Panc1 (cell line): ENCODE data around the gene BCL3.
A peak's percentile ranks its signal among the peaks of the same experiment; 100 is the strongest.

Experiments used
- CTCF ChIP-seq: fragments of 450-650 bp; IDR thresholded peaks from 2 replicates; pipeline ENCODE4 v1.5.1; 2017; ENCODE audit warnings: mild to moderate bottlenecking
- REST ChIP-seq, 2 experiments: IDR thresholded peaks; 2 replicates each; pipeline ENCODE4 v1.6.1; 2011 to 2012; ENCODE audit warnings: low read depth in 2 of 2, control low read depth in 1 of 2, low read length in 1 of 2, mild to moderate bottlenecking in 1 of 2, moderate library complexity in 1 of 2; ENCODE audit not compliant: insufficient read depth in 1 of 2
- SIN3A ChIP-seq: IDR thresholded peaks from 2 replicates; pipeline ENCODE4 v1.6.1; 2012; ENCODE audit warnings: low read depth, mild to moderate bottlenecking, low read length, moderate library complexity, borderline replicate concordance; ENCODE audit not compliant: insufficient read depth

DNA sequence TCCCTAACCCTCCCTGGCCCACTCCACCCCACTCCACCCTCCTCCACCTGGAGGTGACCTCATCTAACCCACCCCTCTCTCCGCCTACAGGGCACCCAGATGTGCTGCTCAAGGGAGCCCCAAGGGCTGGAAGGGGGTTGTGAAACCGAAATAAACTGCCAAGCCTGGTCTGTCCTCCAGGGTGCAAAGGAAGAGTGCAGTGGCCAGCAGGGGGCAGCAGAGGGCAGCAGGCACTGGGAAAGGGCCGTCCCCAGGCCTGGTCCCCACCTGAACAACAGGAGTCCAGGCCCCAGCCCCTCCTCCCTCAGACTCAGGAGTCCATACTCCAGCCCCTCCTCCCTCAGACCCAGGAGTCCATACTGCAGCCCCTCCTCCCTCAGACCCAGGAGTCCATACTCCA lies 52.0 kb downstream of the BCL3 start:
- TF ChIP-seq CTCF (peak; percentile 88; the same call in 1 of the 2 replicates), REST (IDR thresholded peaks at IDR 0.05; ENCODE audit: insufficient read depth in 1 of 2, low read depth in 2 of 2, low read length in 1 of 2) (no peak), SIN3A (no peak)
